Esophagus squamous epithelium (tissue), 5 donors: Measurements from ENCODE around the gene PBX2. TPM values are rescaled to one million over a fixed set of nuclear protein-coding genes. Genes with fewer than 3 reads are reported as not detected.
A peak's percentile ranks its signal among the peaks of the same experiment; 100 is the strongest.
"Not testable (repeated sequence)": the region's sequence is repeated elsewhere in the genome, so short reads cannot be mapped to it uniquely, and the experiment has no call there.

Experiments
- DNase-seq: peaks from one replicate; lab custom pipeline; 2025; lab: John Stamatoyannopoulos, UW
- H3K27ac ChIP-seq, 4 donors: fragments of 200-600 bp; sonication (generic); one replicate each; pipeline ENCODE4 v1.5.1; 2016 to 2019; ENCODE audit warnings: mild to moderate bottlenecking in 1 of 4
- H3K27me3 ChIP-seq, 4 donors: fragments of 200-600 bp; sonication (generic); 1 replicate in 3 of 4; 2 replicates in 1 of 4; pipeline versions ENCODE4 v1.5.1 to v1.6.0; 2017 to 2021; ENCODE audit warnings: antibody characterized with exemption in 1 of 4
- H3K36me3 ChIP-seq, 3 donors: fragments of 200-600 bp; sonication (generic); one replicate each; pipeline ENCODE4 v1.5.1; 2016 to 2019
- H3K4me1 ChIP-seq, 3 donors: fragments of 200-600 bp; sonication (generic); one replicate each; pipeline ENCODE4 v1.5.1; 2017 to 2019
- H3K4me3 ChIP-seq, 4 donors: fragments of 200-600 bp; sonication (generic); 1 replicate in 3 of 4; 2 replicates in 1 of 4; pipeline ENCODE4 v1.5.1; 2016 to 2019; ENCODE audit warnings: mild to moderate bottlenecking in 2 of 4, moderate library complexity in 1 of 4
- H3K9me3 ChIP-seq, 3 donors: fragments of 200-600 bp; sonication (generic); one replicate each; pipeline ENCODE4 v1.5.1; 2016 to 2019
- POLR2A ChIP-seq, 4 donors: fragments of 450-650 bp; IDR thresholded peaks; one replicate each; pipeline ENCODE4 v1.6.1; 2017; ENCODE audit warnings: antibody characterized with exemption in 4 of 4, mild to moderate bottlenecking in 4 of 4, moderate library complexity in 3 of 4
- WGBS, 2 donors: methylation state at CpG; one replicate each; pipeline ENCODE4 v1.1.5; 2018; 5-methylcytosine and 5-hydroxymethylcytosine counted together
- intact Hi-C: fragments of 100-400 bp; cut with DNase I; formaldehyde crosslinking; loops from one replicate; pipeline ENCODE4 v1.15.0; 2022
- total RNA-seq, 4 donors: library from RNA; depleted of rRNA; stranded (reverse); fragments of >200 nt; gene quantifications; one replicate each; pipeline ENCODE4 v1.1.0, GENCODE V29; 2016
- TF ChIP-seq, protein P1 (sequence below), 6 experiments: fragments of 450-650 bp in 4 of 6; fragments of 200-600 bp in 2 of 6; sonication (generic) in 2 of 6; IDR thresholded peaks; one replicate each; pipeline ENCODE4 v1.5.1; 2016 to 2019; ENCODE audit warnings: antibody characterized with exemption in 6 of 6, mild to moderate bottlenecking in 4 of 6, moderate library complexity in 4 of 6
- donor health status: DM: yes; HTN: yes; CAD: no.

PBX2 gene
- total RNA-seq, 4 donors from 2014 or later = 27.1 to 40.2 (median 28.9) TPM

DNA sequence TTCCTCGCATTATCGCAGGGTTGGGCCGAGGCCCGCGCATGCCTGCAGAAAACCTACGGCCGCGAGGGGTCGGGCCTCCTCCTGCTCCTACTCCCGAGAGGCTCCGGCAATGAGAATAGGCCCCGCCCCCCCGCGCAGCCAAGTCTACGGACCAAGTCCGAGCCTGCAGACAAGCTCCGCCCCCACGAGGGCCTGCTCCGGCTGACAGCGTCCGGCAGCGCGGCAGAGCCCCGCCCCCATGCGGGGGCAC is 5.6 kb upstream of the PBX2 start:
- Histone ChIP-seq H3K4me1 (peaks cover 5 to 65% (median 31%) of the 10 kb centered on the region in 3 donors), H3K27me3 (no peaks in the 10 kb centered on the region), H3K36me3 (no peaks in the 10 kb centered on the region), H3K4me3 (peak overlapping the region; percentile 81 to 96 (median 82)), H3K27ac (peak overlapping the region; percentile 98 to 100 (median 99)), H3K9me3 (no peaks in the 10 kb centered on the region)
- DNase-seq = peak; percentile 100
- intact Hi-C loops = no loop called here
- TF ChIP-seq POLR2A (IDR thresholded peaks at IDR 0.05) = no peak
- TF ChIP-seq, protein P1, sequence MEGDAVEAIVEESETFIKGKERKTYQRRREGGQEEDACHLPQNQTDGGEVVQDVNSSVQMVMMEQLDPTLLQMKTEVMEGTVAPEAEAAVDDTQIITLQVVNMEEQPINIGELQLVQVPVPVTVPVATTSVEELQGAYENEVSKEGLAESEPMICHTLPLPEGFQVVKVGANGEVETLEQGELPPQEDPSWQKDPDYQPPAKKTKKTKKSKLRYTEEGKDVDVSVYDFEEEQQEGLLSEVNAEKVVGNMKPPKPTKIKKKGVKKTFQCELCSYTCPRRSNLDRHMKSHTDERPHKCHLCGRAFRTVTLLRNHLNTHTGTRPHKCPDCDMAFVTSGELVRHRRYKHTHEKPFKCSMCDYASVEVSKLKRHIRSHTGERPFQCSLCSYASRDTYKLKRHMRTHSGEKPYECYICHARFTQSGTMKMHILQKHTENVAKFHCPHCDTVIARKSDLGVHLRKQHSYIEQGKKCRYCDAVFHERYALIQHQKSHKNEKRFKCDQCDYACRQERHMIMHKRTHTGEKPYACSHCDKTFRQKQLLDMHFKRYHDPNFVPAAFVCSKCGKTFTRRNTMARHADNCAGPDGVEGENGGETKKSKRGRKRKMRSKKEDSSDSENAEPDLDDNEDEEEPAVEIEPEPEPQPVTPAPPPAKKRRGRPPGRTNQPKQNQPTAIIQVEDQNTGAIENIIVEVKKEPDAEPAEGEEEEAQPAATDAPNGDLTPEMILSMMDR (IDR thresholded peaks at IDR 0.05) = peak; percentile 40 to 84 (median 73)
- 0% methylated on average over 4 to 7 of the region's 25 CpGs for WGBS, 2 donors

DNA sequence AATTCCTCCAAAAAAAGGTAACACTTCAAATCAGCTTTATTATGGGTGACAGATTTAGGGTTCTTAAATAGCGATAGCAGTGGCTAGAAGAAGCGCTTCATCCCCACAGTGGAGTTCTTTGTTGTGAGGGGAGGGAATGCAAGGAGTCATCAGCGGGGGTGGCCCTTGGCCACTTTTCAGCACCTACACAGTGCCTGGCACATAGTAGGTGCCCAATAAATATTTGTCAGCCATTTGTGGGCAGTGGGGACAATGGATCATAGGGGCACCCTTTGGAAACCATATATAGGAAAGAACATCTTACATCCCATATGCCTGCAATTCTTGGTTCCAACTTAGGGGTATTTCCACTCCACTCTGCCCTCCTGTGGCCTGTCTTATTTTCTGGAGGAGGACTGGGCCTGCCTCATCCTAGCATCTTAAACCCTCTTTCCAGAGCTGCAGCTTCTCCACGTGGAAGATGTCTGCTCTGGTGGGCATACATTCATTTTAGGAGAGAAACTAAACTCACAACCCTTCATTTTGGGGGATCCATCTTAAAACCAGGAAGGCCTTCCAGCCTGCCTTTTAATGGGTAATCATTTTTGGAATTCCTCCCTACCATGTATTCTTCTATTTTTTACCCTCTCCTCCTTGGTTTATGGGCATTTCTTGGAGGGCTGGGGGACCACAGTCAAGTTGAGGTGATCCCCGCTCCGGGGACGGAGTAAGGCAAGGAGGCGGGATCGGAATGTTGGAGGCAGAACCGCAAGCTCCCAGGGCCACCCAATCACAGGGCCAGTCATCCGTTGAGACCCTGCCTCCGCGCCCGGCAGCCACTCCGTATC is 5.0 kb upstream of the PBX2 start:
- H3K9me3 ChIP-seq = no peaks in the 10 kb centered on the region
- 16 to 64% methylated on average over 4 to 15 of the region's 15 CpGs for WGBS, 2 donors
- peak overlapping the region; percentile 20 to 96 (median 81) for H3K4me3 ChIP-seq
- no peaks in the 10 kb centered on the region for H3K36me3 ChIP-seq
- peak overlapping the region; percentile 84 to 100 (median 99) for H3K27ac ChIP-seq
- no peak for DNase-seq
- TF ChIP-seq POLR2A (IDR thresholded peaks at IDR 0.05) = peak in 3 of 4 donors; percentile 22 to 82 (median 29)
- TF ChIP-seq, protein P1 (IDR thresholded peaks at IDR 0.05) = peak in 3 of 6 experiments; percentile 49 to 60 (median 50)
- H3K27me3 ChIP-seq = no peaks in the 10 kb centered on the region
- intact Hi-C loops = no loop called here
- H3K4me1 ChIP-seq = peaks cover 5 to 69% (median 33%) of the 10 kb centered on the region in 3 donors

DNA sequence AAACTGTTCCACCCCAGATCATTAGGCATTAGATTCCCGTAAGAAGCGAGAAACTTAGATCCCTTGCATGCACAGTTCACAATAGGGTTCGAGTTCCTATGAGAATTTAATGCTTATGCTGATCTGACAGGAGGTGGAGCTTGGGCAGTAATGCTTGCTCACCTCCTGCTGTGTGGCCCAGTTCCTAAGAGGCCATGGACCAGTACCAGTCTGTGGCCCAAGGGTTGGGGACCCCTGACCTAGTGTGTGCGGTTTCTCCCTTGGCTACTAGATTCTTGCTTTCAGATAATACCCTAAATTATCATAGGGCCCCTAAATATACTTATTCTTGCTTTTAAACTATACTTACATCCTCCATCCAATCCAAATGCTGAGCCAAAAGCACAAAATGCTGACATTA is 4.4 kb upstream of the PBX2 start:
- no peak for DNase-seq
- no peaks in the 10 kb centered on the region for H3K27me3 ChIP-seq

DNA sequence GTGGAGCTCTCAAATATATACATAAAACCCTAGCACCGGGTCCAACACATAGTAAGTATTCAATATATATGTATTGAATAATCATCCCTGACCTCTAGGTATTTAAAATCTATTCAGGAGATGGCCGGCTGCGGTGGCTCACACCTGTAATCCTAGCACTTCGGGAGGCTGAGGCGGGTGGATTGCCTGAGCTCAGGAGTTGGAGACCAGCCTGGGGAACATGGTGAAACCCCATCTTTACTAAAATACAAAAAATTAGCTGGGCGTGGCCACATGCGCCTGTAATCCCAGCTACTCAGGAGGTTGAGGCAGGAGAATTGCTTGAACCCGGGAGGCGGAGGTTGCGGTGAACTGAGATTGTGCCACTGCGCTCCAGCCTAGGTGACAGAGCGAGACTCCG is 3.1 kb upstream of the PBX2 start:
- H3K36me3 ChIP-seq, intact Hi-C loops, H3K27me3 ChIP-seq, DNase-seq, H3K9me3 ChIP-seq: not testable (repeated sequence)
- Histone ChIP-seq H3K4me1 (peaks cover 17 to 84% (median 39%) of the 10 kb centered on the region in 3 donors), H3K27ac (peak overlapping the region; percentile 95 to 99 (median 98)), H3K4me3 (peak overlapping the region in 3 of 4 donors; percentile 33 to 88 (median 86))
- 76 to 79% methylated on average over 12 to 13 of the region's 13 CpGs for WGBS, 2 donors

More for the DNA sequence above, 4.4 kb upstream of the PBX2 start:
- Histone ChIP-seq H3K9me3 (no peaks in the 10 kb centered on the region), H3K27ac (peak overlapping the region; percentile 84 to 100 (median 99)), H3K4me3 (no peak overlapping the region), H3K36me3 (no peaks in the 10 kb centered on the region), H3K4me1 (peaks cover 5 to 71% (median 33%) of the 10 kb centered on the region in 3 donors)
- TF ChIP-seq POLR2A (IDR thresholded peaks at IDR 0.05) = no peak
- TF ChIP-seq, protein P1 (IDR thresholded peaks at IDR 0.05) = no peak
- intact Hi-C loops = no loop called here
- WGBS, 2 donors = 87 to 100% methylated on average over 2 to 4 of the region's 4 CpGs

DNA sequence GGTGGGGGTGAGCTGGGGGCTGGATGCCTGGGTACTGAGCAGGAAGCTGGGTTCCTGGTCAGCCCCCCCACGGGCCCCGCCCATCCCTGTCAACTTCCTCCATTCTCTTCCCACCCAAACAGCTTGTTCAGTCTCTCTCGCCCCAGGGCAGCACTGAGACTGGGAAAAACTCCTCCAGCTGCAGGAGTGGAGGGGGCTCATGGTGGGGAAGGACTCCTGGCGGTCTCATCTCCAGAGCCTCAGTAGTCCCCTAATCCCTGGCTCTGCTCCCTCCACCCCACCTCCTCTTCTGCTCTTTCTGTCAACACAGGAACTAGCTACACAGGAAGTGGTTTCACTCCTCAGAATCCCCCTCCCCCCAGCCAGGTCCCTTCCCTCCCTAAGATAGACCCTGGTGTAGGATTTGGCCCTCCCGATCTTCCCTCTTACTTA is 2.6 kb upstream of the PBX2 start, which contains the start of gene GPSM3:
TSS of gene GPSM3 (minus strand) at position 36 of the 432 bp plus-strand sequence. CDS start 130 bp downstream, outside the sequence.
- Histone ChIP-seq H3K4me1 (peaks cover 22 to 87% (median 44%) of the 10 kb centered on the region in 3 donors), H3K27ac (peak within 1 kb of the TSS; percentile 95 to 99 (median 98)), H3K27me3 (no peaks in the 10 kb centered on the region), H3K4me3 (peak within 1 kb of the TSS; percentile 14 to 88 (median 60)), H3K36me3 (peaks cover 0 to 7% (median 2%) of the 10 kb centered on the region in 3 donors), H3K9me3 (no peaks in the 10 kb centered on the region)
- intact Hi-C loops = no loop called here
- DNase-seq = no peak
- TF ChIP-seq POLR2A (IDR thresholded peaks at IDR 0.05) = peak in 1 of 4 donors; percentile 46
- TF ChIP-seq, protein P1 (IDR thresholded peaks at IDR 0.05) = no peak
- 21 to 26% methylated on average over 4 to 5 of the region's 5 CpGs for WGBS, 2 donors
